Thyroid gland (tissue), 4 donors: ENCODE measurements around the gene ADAM22.

ENCODE experiments used
- POLR2A ChIP-seq, 2 donors: fragments of 450-650 bp; IDR thresholded peaks; one replicate each; pipeline ENCODE4 v1.6.1; 2017; ENCODE audit warnings: antibody characterized with exemption in 2 of 2, mild to moderate bottlenecking in 2 of 2, moderate library complexity in 1 of 2
- TF ChIP-seq, protein P1 (sequence below), 6 experiments: fragments of 200-600 bp in 3 of 6; fragments of 450-650 bp in 3 of 6; sonication (generic) in 3 of 6; IDR thresholded peaks; one replicate each; pipeline ENCODE4 v1.5.1; 2016 to 2019; ENCODE audit warnings: antibody characterized with exemption in 6 of 6, mild to moderate bottlenecking in 2 of 6, inconsistent platforms in 1 of 6, moderate library complexity in 1 of 6

GRCh38 chr7:88239852-88240251 is 305.8 kb downstream of the ADAM22 start:
- TF ChIP-seq, protein P1, sequence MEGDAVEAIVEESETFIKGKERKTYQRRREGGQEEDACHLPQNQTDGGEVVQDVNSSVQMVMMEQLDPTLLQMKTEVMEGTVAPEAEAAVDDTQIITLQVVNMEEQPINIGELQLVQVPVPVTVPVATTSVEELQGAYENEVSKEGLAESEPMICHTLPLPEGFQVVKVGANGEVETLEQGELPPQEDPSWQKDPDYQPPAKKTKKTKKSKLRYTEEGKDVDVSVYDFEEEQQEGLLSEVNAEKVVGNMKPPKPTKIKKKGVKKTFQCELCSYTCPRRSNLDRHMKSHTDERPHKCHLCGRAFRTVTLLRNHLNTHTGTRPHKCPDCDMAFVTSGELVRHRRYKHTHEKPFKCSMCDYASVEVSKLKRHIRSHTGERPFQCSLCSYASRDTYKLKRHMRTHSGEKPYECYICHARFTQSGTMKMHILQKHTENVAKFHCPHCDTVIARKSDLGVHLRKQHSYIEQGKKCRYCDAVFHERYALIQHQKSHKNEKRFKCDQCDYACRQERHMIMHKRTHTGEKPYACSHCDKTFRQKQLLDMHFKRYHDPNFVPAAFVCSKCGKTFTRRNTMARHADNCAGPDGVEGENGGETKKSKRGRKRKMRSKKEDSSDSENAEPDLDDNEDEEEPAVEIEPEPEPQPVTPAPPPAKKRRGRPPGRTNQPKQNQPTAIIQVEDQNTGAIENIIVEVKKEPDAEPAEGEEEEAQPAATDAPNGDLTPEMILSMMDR (IDR thresholded peaks at IDR 0.05), result no peak
- no peak for TF ChIP-seq POLR2A (IDR thresholded peaks at IDR 0.05)
